CD4-positive, alpha-beta T cell treated with Interleukin-6 at 100 ng/mL for 8 hours (primary cell): ENCODE data around the gene KBTBD3.

Experiments
- DNase-seq: peaks from one replicate; pipeline ENCODE4 v3.0.0-alpha.2; 2020; ENCODE audit warnings: mixed read lengths, low spot score

Gene KBTBD3, protein sequence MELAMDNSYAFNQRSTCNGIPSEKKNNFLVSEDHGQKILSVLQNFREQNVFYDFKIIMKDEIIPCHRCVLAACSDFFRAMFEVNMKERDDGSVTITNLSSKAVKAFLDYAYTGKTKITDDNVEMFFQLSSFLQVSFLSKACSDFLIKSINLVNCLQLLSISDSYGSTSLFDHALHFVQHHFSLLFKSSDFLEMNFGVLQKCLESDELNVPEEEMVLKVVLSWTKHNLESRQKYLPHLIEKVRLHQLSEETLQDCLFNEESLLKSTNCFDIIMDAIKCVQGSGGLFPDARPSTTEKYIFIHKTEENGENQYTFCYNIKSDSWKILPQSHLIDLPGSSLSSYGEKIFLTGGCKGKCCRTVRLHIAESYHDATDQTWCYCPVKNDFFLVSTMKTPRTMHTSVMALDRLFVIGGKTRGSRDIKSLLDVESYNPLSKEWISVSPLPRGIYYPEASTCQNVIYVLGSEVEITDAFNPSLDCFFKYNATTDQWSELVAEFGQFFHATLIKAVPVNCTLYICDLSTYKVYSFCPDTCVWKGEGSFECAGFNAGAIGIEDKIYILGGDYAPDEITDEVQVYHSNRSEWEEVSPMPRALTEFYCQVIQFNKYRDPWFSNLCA

DNA sequence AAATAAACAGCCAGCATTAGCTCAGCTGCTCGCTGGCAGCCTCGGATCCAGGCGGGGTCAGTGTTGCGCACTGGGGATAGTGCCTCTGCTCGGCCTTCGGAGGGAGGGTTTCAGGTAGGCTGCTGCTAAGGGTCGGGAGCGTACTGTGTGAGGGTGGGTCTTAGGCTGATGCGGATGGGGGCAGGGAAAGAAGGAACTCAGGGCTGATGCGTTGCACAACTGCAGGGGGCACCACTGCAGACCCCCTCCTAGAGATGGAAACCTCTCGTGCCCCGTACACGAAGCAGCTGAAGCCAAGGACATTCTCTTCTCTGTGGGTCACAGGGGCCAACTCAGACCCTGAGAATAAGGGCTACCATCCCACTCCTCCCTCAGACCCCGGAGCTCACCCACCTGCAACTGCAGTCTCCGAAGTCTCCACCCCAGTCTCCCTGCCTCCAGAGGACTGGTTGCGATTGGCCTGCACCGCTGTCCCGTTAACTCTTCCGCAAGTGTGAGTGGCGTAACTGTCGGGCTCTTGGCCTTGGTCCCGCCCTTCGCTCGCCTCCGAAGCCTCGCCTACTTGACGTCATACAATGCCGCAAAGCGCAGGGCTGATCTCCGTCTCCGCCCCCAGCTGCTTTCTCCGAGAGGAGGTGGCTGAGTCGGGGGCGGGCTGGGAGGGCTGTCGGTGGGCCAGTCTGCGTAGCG lies at the start of gene KBTBD3:
KBTBD3 (minus strand) TSS at position 429 of the 690 bp plus-strand sequence. CDS start 18,250 bp downstream, outside the sequence.
- DNase-seq, result peak; percentile 98

DNA sequence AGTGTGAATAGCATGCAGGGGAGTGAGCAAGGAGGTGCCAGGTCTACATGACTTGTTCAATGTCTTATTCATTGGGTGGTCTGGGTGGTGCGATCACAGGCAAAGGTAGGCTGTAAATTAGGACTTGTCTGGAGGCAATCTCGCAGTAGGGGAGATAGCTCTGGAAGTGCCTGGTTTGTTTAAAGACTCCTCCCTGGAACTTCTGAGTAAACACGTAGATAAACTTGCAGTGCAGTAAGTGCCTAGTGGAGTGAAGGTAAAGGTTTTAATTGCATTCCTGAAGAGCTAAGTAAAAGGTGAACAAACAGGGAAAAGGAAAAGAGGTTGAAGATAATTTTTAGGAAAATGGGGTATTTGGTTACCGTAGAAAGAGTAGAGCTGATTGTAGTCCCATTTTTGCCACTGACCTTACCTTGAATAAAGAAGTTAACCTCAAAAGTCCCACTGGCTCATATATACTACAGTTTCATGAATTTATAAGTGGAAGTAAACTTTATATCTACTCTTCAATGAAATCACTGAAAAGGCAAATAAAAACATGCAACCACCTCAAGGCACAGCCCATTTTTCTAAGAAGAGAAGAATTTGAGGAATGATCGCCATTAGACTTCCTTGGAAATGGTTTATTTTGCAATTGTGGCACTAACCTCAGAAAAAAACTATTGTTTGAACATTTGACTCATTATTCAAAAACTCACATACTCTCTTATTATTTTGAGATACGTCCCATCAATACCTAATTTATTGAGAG lies 44.6 kb upstream of the KBTBD3 start:
- no peak for DNase-seq

DNA sequence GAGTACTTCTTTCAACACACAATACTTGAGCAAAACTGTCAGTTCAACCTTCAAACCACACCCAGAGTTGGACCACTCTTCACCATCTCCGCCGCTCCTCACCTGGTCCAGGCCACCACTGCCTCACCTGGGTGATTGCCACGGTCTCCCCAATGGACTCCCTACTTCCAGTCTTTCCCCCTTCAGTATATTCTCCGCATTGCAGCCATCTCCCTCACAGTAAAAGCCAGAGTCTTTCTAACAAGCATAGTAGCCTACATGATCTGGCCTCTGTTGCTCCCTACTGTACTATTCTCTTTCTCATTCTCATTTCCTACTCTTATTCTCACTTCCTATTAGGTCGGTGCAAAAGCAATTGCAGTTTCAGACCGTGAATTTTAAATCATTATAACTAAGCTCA lies 28.8 kb upstream of the KBTBD3 start:
- DNase-seq, result no peak

DNA sequence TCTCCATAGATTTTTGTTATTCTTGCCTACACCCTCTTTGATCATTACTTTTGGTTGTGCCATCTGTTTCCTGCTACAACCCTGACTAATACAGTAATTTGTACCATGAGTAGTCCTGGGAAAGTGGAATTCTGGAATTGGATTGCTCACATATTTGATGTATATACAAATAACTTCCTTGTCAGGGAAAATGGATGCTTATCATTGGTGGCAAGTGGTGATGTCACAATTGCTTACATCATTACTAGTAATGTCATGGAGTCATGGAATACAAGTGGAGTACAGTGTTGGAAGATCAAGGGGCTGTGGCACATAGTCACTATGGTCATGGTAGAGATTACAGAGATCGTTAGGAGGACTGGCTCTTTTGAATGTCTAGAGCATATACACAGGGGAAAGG lies 24.7 kb upstream of the KBTBD3 start:
- no peak for DNase-seq

DNA sequence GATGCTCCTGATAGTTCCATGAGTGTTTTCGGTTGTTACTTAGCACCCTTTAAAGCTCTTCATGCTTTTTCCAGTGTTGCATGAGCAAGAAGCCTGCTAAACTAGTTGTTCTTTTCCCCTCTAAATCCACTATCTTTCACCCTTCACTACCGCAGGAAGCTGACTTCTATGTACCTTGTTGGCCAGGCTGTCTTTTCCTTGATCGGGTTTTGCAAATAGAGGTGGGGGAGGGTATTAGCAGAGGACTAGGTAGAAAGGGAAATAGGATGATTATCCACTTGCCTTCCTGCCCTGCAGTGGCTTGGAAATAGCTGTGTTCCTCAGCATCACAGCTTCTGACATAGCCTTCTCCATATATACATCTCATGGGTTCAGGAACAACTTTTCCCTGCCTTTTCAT lies 24.2 kb upstream of the KBTBD3 start:
- no peak for DNase-seq

DNA sequence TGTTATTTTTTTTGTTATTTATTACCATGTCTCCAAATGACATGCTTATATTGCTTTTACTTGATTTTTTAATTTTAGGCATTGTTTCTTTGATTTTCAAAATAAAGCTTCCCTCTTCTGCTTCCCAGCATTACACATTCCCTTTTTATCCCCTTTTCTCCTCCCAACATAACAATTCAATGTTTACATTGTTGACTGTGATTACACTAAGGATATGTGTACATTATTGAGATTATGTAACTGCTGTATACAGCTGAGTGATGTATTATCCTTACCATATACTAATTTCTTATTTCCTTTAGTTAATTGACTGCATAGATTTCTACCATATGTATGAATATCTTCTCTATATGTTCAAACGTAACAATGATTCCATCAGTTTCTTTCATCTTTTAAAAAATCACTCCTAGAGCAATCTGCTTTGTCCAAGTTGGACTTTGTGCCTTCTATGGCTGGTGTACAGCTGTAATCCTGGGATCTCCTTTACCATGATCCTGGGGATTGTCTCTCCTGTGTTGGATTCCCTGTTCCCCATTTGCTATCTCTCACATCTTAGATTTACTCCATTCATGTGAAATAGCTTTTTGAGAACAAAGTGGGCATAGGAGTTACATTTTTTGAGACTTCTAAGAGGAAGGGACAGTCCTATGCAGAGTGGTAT lies 21.9 kb upstream of the KBTBD3 start:
- DNase-seq, result no peak

DNA sequence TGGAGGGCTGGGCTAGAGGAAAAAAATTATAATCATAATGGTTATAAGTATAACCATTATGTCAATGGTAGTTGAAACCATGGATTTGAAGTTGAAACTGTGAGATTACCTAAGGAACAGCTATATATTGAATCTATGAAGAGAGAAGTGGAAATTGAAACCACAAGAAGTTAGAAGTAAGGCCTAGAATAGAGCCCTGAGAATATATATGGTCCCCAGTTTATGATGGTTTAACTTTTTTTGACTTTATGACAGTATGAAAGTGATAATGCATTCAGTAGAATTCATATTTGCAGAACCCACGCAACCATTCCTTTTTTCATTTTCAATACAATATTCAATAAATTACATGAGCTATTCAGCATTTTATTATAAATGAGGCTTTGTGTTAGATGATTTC lies 15.3 kb upstream of the KBTBD3 start:
- no peak for DNase-seq

DNA sequence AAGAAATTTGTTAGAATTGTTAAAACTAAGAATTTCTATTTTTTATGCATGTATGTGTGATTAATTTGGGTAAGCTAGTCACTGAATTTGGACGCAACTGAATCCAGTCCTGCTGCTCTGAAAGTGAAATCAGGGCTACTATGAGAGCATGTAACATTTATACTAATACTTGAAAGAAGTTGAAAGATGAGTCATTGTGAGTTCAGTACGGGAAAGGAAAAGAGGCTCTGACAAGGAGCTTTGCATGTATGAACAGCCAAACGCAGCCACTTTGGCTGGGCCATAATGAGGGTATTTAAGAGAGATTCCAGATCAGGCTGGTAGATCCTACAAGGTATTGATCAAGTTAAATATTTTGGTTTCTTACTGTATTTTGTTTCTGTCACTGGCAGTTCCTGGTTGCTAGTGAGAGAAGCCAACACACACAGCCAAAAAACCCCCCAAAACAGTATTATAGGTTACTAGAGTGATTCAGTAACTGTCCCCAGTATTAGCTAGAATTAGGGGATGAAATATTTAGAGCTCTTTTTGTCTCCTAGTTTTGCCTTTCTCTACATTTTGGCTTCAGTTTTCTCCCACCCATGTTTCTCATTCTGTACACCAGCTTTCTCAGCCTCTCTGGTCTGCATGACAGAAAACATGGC lies 14.5 kb upstream of the KBTBD3 start:
- no peak for DNase-seq

DNA sequence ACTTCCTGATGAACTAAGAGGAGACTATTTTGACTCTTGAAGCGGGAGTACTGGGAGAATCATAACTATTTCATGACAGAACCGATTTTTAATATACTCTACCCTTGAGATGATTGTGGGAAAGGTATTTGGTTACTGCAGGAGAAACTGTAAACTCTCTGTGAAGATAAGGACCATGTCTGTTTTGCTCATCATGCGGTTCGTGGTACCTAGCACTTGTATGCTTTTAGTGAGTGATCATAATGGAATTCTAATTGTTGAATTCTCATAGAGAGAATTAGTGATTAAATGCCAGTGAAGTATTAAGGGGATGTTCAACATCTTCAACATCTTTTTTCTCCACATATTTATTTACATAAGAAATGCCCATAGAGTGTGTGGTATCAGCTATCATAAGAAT lies 11.7 kb upstream of the KBTBD3 start:
- no peak for DNase-seq

DNA sequence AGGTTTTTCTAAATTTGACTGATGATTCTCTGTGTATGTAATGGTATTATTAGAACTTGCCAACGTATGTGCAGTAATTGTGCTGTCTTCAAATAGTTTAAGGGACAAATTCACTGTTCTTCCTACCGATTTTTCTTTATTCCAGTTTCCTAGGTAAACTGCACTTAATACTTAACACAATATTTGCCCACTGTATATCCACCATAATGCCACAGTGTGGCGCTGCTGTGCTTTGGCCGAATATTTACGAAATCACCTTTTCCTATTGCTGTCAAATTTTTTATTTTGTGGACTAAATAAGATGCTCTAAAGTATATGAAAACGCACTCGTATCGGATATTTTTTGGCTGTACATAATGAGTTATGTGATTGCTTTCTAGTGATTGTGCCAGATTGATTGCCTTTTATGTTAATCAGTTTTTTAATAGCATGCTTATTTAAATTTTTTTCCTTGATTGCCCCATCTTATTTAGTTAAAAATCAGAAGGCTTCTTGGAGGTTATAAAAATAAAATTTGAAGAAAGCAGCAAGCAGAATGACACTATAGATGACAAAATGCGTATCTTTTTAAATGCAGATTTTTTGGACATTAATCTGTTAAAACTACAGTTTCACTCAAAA lies 10.8 kb upstream of the KBTBD3 start:
- peak; percentile 25 for DNase-seq

DNA sequence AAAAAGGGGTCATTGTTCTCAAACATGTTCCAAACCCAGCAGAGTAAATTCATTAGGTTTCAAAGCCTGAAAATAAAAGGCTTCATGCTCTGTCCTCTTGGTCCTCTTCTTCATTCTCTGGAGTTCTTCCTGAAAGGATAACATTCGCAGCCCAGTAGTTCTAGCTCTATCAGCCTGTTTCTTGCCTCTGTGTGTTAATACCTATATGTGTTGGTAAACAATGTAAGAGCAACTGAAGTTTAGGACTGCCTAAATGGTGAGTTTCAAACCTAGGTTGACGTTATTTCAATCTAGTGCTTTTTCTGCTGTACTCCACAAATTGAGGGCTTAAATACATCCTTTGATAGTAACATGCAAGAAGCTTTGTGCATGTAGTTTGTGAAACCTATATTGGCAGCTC lies 9.7 kb upstream of the KBTBD3 start:
- no peak for DNase-seq

DNA sequence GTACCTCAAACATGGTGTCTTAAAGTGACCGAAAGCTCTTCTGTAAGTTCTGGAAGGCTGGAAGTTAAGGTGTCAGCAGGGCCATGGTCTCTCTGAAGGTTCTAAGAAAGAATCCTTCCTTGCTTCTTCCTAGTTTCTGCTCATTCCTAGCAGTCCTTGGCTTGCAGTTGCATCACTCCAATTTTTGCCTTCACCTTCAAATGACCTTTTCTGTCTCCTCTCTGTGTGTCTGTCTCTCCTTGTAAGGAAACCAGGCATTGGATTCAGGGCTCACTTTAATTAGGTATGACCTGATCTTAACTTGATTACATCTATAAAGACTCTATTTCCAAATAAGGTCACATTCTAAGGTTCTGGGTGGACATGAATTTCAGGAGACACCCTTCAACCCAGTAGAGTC lies 9.0 kb upstream of the KBTBD3 start:
- no peak for DNase-seq

DNA sequence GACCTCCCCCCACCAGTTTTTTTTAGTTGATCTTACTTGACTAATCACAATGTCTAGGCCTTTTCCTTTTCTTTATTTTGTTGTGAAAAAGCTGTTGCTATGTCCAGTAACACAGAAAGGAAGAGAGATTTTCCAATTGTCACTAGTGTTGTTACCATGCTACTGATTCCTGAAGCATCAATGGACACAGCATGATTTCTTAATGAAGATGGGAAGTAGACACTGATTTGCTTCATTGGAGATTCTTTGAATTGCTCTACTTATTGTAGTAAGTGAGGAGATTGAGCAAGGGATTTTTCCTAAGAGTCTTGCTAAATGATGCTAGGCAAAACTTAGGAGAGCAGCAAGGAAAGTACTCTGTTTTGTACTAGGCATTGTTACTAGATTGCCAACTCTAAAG lies 4.9 kb upstream of the KBTBD3 start:
- DNase-seq, result no peak

DNA sequence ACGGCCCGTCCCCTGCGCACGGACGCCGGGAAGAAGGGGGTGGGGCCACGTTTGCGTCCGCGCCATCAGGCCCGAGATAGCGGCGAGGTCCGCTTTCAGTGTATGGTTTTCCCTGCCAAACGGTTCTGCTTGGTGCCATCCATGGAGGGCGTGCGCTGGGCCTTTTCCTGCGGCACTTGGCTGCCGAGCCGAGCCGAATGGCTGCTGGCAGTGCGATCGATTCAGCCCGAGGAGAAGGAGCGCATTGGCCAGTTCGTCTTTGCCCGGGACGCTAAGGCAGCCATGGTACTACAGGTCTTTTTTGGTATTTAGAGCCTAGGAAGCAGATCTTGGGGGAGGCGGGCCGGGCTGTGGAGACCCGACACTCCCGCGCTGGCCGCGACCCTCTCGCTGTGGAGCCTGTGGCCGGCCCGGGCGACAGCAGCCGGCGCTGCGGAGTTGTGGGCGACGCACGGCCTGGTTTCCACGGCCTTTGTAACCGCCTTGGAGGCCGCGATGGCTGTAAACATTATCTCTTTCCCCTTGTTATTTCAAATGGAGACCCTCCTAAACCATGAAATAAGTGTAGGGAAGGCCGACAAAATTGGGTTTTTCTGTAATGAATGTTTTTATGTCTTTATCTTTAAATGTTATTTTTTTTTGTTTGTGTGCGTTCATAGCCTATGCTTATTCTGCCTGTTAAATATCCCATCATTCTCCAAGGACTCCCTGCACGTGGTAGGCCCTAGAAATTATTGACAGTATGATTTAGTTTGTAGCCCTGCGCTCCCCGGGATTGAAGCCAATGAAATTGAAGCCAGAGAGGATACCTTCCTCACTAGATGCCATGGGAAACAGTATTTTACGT lies 685 bp upstream of the KBTBD3 start, which contains the start of gene AASDHPPT:
AASDHPPT (plus strand) TSS at position 54 of the 847 bp plus-strand sequence; CDS start at position 103, 49 bp downstream.
- DNase-seq, result peak; percentile 7

DNA sequence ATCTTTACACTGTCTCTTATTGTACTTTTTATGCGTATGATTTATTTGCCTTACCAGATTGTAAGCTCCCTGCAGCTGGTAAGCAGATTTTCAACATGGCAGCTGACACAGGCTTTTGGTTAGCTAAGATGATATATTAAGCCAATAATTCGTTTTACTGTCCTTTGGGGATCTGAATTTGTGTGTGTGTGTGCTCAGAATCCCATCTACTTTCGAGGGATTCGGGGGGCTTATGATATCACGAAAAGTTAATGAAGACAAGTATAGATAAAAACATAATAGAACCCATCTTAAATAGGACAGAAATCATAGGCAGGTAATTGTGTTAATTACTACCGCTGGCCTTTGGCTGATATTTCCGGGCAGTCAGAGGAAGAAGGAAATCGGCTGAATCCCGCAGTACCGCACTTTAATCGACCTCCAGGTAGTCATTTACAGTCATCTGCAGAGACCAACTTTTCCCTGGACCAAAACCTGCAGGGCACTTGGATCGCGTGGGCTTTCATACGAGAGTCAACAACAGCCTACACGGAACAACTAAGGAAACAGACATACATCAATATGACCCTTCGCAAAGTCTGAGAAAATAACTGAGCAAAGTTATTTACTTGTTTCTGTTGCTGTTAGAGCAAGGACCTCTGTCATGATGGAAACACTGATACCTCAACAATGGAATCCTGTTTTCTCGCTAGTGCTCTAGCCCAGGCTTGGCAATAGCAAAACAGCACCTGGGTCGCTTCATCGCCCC lies 802 bp downstream of the KBTBD3 start:
- peak; percentile 1 for DNase-seq

DNA sequence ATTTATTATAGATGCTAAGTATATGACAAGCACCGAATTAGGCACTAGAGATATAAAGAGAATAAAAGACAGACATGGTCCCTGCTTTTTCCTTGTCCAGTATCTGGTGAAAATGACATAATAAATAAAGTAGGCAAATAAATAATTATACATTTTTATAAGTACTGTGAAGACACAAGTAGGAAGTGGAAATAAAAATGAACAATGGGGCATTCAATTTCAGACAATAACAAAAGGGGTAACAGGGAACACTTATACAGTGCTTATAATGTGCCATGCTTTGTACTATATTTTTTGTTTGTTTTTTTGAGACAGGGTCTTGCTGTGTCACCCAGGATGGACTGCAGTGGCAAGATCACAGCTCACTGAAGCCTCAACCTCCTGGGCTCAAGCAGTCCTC lies 4.3 kb downstream of the KBTBD3 start:
- DNase-seq, result no peak

DNA sequence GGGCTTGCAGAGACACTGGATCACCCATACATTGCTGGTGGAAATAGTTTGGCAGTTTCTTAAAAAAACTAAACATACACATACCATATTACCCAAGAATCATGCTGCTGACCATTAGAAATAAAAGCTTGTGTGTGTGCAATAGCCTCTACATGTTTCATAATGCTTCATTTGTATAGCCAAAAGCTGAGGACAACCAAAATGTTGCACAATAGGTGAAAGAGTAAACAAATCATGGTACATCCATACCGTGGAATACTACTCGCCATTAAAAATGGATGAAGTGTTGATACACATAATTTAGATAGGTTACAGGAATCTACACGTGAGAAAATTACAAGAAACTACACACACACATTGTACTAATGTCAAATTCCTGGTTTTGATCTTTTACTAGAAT lies 6.5 kb downstream of the KBTBD3 start:
- no peak for DNase-seq

DNA sequence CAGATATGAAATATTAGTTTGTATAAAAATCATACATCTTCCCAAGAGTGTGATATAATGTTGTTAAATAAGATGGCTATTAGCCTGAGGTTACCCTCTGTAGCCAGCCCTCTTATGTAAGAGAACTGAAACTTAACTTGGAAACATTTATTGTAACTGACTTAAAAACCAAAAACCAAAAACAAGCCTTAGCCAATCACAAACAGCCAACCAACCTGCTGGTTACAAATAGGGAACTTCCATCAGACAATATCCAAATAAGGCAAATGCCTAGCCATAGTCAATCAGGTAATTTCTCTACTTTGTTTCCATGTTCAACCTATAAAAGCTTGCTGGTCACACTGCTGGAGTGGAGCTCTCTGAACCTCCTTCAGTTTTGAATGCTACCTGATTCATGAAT lies 14.1 kb downstream of the KBTBD3 start:
- no peak for DNase-seq
